Measurements from ENCODE around the gene FAF1.

- TF ChIP-seq POLR2A (IDR thresholded peaks at IDR 0.05; ENCODE audit: low read depth) (no peak), POLR2AphosphoS5 (IDR thresholded peaks at IDR 0.05) (no peak), CTCF (IDR thresholded peaks at IDR 0.05) (no peak)
Measured at GRCh38 chr1:50860702-50861101, 99.4 kb downstream of the FAF1 start.

Data from esophagus muscularis mucosa (tissue), 3 donors.